Parathyroid adenoma (tissue), 2 donors: ENCODE measurements around the gene CECR2.

ENCODE experiments used
- H2AFZ ChIP-seq: fragments of 300-600 bp; sonication (generic); one replicate; pipeline ENCODE4 v1.7.0; 2017; ENCODE audit warnings: antibody characterized with exemption, mild to moderate bottlenecking
- H3K27ac ChIP-seq: fragments of 300-600 bp; sonication (generic); one replicate; pipeline ENCODE4 v1.7.0; 2017
- H3K27me3 ChIP-seq: fragments of 300-600 bp; sonication (generic); one replicate; pipeline ENCODE4 v1.7.0; 2017; ENCODE audit warnings: low read length; ENCODE audit not compliant: control insufficient read depth, insufficient read depth
- H3K36me3 ChIP-seq: fragments of 300-600 bp; sonication (generic); one replicate; pipeline ENCODE4 v1.7.0; 2017; ENCODE audit warnings: low read length; ENCODE audit not compliant: control insufficient read depth, insufficient read depth
- H3K4me1 ChIP-seq: fragments of 300-600 bp; sonication (generic); one replicate; pipeline ENCODE4 v1.7.0; 2017; ENCODE audit warnings: control low read depth
- H3K4me2 ChIP-seq: fragments of 300-600 bp; sonication (generic); one replicate; pipeline ENCODE4 v1.7.0; 2017; ENCODE audit warnings: low read length
- H3K4me3 ChIP-seq: fragments of 300-600 bp; sonication (generic); one replicate; pipeline ENCODE4 v1.7.0; 2017; ENCODE audit warnings: low read depth, low read length
- H3K79me2 ChIP-seq: fragments of 300-600 bp; sonication (generic); one replicate; pipeline ENCODE4 v1.7.0; 2017; ENCODE audit warnings: control low read depth
- H3K9ac ChIP-seq: fragments of 300-600 bp; sonication (generic); one replicate; pipeline ENCODE4 v1.7.0; 2017; ENCODE audit warnings: mild to moderate bottlenecking
- H3K9me3 ChIP-seq: fragments of 300-600 bp; sonication (generic); one replicate; pipeline ENCODE4 v1.7.0; 2017; ENCODE audit warnings: low read length; ENCODE audit not compliant: control insufficient read depth
- TF ChIP-seq, protein P1 (sequence below): fragments of 300-600 bp; sonication (generic); IDR thresholded peaks from one replicate; pipeline ENCODE4 v1.7.0; 2017; ENCODE audit warnings: antibody characterized with exemption, mild to moderate bottlenecking
- donor health status: primary hyperparathyroidism.

Gene CECR2

DNA sequence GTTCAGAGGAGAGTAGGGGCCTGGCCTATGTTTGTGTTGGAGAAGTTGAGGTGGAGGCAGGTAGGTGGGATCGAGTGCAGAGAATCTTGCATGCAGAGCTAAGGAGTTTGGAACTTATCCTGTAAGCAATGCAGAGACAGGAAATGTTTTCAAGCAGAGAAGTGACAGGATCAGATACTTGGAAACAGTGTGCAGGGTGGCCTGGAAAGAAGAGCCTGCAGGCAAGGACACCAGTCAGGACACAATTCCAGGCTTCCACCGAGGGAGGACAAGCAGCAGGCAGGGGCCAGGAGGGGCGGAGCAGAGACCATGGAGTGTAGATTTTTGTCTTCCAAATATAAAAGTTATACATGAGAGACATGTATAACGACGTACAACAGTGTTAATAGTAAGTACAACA lies 26.9 kb upstream of the CECR2 start:
- H3K9me3 ChIP-seq: no peaks in the 10 kb centered on the region
- no peak overlapping the region for H2AFZ ChIP-seq
- TF ChIP-seq, protein P1, sequence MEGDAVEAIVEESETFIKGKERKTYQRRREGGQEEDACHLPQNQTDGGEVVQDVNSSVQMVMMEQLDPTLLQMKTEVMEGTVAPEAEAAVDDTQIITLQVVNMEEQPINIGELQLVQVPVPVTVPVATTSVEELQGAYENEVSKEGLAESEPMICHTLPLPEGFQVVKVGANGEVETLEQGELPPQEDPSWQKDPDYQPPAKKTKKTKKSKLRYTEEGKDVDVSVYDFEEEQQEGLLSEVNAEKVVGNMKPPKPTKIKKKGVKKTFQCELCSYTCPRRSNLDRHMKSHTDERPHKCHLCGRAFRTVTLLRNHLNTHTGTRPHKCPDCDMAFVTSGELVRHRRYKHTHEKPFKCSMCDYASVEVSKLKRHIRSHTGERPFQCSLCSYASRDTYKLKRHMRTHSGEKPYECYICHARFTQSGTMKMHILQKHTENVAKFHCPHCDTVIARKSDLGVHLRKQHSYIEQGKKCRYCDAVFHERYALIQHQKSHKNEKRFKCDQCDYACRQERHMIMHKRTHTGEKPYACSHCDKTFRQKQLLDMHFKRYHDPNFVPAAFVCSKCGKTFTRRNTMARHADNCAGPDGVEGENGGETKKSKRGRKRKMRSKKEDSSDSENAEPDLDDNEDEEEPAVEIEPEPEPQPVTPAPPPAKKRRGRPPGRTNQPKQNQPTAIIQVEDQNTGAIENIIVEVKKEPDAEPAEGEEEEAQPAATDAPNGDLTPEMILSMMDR: no peak
- H3K4me1 ChIP-seq: no peaks in the 10 kb centered on the region
- no peaks in the 10 kb centered on the region for H3K79me2 ChIP-seq
- H3K27me3 ChIP-seq: no peaks in the 10 kb centered on the region
- no peak overlapping the region for H3K27ac ChIP-seq
- no peak overlapping the region for H3K4me2 ChIP-seq
- no peaks in the 10 kb centered on the region for H3K36me3 ChIP-seq
- no peak overlapping the region for H3K4me3 ChIP-seq
- H3K9ac ChIP-seq: no peak overlapping the region

DNA sequence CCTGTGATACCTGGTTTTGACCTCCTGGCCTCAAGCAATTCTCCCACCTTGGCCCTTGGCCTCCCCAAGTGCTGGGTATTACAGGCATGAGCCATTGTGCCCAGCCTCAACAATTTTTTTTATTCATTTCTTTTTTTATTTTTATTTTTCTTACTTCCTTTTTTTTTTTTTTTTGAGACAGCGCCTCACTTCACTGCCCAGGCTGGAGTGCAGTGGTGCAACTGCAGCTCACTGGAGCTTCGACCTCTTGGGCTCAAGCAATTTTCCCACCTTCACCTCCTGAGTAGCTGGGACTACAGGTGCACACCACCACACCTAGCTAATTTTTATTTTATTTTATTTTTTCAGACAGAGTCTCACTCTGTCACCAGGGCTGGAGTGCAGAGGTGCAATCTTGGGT lies 25.5 kb upstream of the CECR2 start:
- H3K27ac ChIP-seq: no peak overlapping the region
- no peak overlapping the region for H3K4me3 ChIP-seq
- TF ChIP-seq, protein P1: no peak
- no peaks in the 10 kb centered on the region for H3K4me1 ChIP-seq
- H3K36me3 ChIP-seq: no peaks in the 10 kb centered on the region
- H3K4me2 ChIP-seq: no peak overlapping the region
- no peak overlapping the region for H3K9ac ChIP-seq
- no peaks in the 10 kb centered on the region for H3K27me3 ChIP-seq
- H3K9me3 ChIP-seq: no peaks in the 10 kb centered on the region
- H2AFZ ChIP-seq: no peak overlapping the region
- H3K79me2 ChIP-seq: no peaks in the 10 kb centered on the region

DNA sequence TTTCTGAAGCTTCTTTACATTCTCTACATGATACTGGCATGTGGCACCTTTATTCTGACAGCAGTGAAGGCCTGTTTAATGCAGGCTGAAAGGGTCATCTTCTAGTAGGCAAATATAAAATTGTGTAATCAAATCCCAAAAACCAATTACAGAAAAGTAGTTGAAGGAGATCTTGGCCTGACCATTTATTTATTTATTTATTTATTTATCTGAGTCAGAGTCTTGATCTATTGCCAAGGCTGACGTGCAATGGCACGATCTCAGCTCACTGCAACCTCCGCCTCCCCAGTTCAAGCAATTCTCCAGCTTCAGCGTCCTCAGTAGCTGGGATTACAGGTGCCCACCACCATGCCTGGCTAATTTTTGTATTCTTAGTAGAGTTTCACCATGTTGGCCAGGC lies 22.7 kb upstream of the CECR2 start:
- Histone ChIP-seq H3K4me3 (no peak overlapping the region), H3K79me2 (no peaks in the 10 kb centered on the region), H3K9me3 (no peaks in the 10 kb centered on the region), H3K27ac (no peak overlapping the region), H3K4me2 (no peak overlapping the region), H3K36me3 (no peaks in the 10 kb centered on the region), H2AFZ (no peak overlapping the region), H3K4me1 (no peaks in the 10 kb centered on the region), H3K27me3 (no peaks in the 10 kb centered on the region), H3K9ac (no peak overlapping the region)
- TF ChIP-seq, protein P1: no peak

DNA sequence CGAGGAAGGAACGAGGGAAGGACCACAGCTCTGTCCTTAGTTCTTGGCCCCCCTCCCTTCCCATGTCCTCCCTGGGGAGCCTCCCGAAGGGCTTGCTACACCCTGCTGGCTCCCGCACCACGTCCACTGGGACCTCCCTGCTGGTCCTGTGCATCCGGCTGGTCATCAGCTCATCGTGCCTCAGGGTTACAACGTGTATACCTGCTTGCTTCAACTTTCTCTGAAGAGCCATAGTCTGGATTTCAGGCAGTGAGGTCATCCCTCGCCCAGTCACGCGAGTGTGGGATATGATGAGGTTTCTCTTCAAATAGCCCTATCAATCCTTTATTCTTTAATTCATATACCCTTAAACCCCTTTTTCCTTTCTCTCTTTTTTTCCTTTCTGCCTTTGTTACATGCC lies 21.5 kb upstream of the CECR2 start:
- H3K9ac ChIP-seq: no peak overlapping the region
- H3K4me1 ChIP-seq: no peaks in the 10 kb centered on the region
- no peak overlapping the region for H3K4me3 ChIP-seq
- TF ChIP-seq, protein P1: no peak
- H3K36me3 ChIP-seq: no peaks in the 10 kb centered on the region
- no peaks in the 10 kb centered on the region for H3K9me3 ChIP-seq
- H3K27me3 ChIP-seq: no peaks in the 10 kb centered on the region
- no peak overlapping the region for H3K27ac ChIP-seq
- H3K79me2 ChIP-seq: no peaks in the 10 kb centered on the region
- H2AFZ ChIP-seq: no peak overlapping the region
- no peak overlapping the region for H3K4me2 ChIP-seq

DNA sequence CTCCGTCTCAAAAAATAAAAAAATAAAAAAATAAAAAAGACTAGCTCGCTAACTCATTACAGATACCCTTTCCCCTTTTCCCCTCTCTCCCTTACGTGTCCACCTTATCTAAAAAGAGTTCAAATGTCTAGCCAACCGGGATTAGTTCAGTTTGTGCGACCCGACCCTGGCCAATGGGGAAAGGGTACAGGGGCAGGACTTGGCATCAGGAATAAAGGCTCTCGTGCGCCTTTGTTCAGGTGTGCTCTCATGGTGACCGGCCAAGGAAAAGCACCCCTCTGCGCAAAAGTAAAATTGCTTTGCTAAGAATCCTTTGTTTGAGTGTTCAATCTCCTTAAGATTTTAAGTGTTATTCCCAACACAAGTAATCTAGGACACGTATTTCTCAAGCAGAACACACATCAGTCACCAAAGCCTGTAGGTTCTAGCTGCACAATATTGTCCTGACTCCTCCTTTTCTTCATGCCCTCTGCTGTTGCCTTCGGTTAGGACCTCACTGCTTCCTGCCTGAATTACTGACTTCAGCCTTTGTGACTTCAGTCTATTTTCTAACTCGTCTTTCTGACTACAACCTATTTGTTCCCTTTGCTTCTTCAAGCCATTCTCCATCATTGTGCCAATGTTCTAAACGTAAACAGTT lies 20.7 kb upstream of the CECR2 start:
- no peak overlapping the region for H3K4me3 ChIP-seq
- no peaks in the 10 kb centered on the region for H3K4me1 ChIP-seq
- no peak overlapping the region for H2AFZ ChIP-seq
- H3K27me3 ChIP-seq: no peaks in the 10 kb centered on the region
- no peak overlapping the region for H3K4me2 ChIP-seq
- TF ChIP-seq, protein P1: no peak
- no peaks in the 10 kb centered on the region for H3K79me2 ChIP-seq
- no peaks in the 10 kb centered on the region for H3K36me3 ChIP-seq
- no peak overlapping the region for H3K9ac ChIP-seq
- no peak overlapping the region for H3K27ac ChIP-seq
- H3K9me3 ChIP-seq: no peaks in the 10 kb centered on the region
